H1 (cell line): ENCODE results near the gene POLH. TPM values are rescaled to one million over a fixed set of nuclear protein-coding genes. Genes with fewer than 3 reads are reported as not detected.

Experiments
- CTCF ChIA-PET: fragments of 300-600 bp; sonication (Branson Sonifier 250); formaldehyde crosslinking; loops from one replicate; lab custom pipeline; 2021; ENCODE audit not compliant: partially characterized antibody; lab: Charles Lee
- POLR2A ChIA-PET: fragments of 300-600 bp; sonication (Branson Sonifier 250); formaldehyde crosslinking; loops from one replicate; lab custom pipeline; 2021; ENCODE audit warnings: inconsistent platforms; ENCODE audit not compliant: partially characterized antibody; lab: Charles Lee
- DNase-seq, 2 experiments: peaks; one replicate each; pipeline versions ENCODE4 v3.0.0 to v3.0.0-alpha.2; 2010 to 2022; ENCODE audit warnings: low spot score in 2 of 2, low read depth in 1 of 2, mixed read lengths in 1 of 2
- FAIRE-seq: peaks from 2 replicates; lab custom pipeline; 2011; peaks lifted over from hg19 to GRCh38; lab: Jason Lieb, UNC
- H2AFZ ChIP-seq: 2 replicates; pipeline ENCODE4 v1.8.1; 2012; ENCODE audit warnings: low read length, inconsistent platforms
- H2AK5ac ChIP-seq: 2 replicates; pipeline ENCODE4 v1.6.1; 2013; ENCODE audit warnings: low read depth, low read length
- H2BK120ac ChIP-seq: replicated peaks from 2 replicates; pipeline ENCODE3; 2013; ENCODE audit warnings: low read depth, low read length, inconsistent platforms
- H2BK12ac ChIP-seq: 2 replicates; pipeline ENCODE4 v1.6.1; 2013; ENCODE audit warnings: low read depth, low read length
- H2BK15ac ChIP-seq: 2 replicates; pipeline ENCODE4 v1.6.1; 2013; ENCODE audit warnings: low read length
- H2BK20ac ChIP-seq: 2 replicates; pipeline ENCODE4 v1.6.1; 2013; ENCODE audit warnings: low read length
- H2BK5ac ChIP-seq: 2 replicates; pipeline ENCODE4 v1.6.1; 2013; ENCODE audit warnings: low read depth, low read length
- H3K14ac ChIP-seq: 2 replicates; pipeline ENCODE4 v1.6.1; 2013; ENCODE audit warnings: inconsistent platforms; ENCODE audit not compliant: insufficient read length
- H3K18ac ChIP-seq: 2 replicates; pipeline ENCODE4 v1.6.1; 2013; ENCODE audit warnings: low read length; ENCODE audit errors: extremely low read depth
- H3K23ac ChIP-seq: 2 replicates; pipeline ENCODE4 v1.6.1; 2013; ENCODE audit warnings: inconsistent platforms; ENCODE audit not compliant: insufficient read length
- H3K23me2 ChIP-seq: 2 replicates; pipeline ENCODE4 v1.6.1; 2013; ENCODE audit warnings: low read depth, low read length
- H3K27ac ChIP-seq: 2 replicates; pipeline ENCODE4 v1.6.1; 2011; ENCODE audit warnings: low read depth, low read length, inconsistent platforms
- H3K27me3 ChIP-seq, 4 experiments: replicated peaks in 1 of 4; 1 replicate in 1 of 4; 2 replicates in 3 of 4; pipeline versions ENCODE4 v1.6.1 to v1.8.1; 2011 to 2013; ENCODE audit warnings: low read length in 3 of 4, mild to moderate bottlenecking in 3 of 4, inconsistent platforms in 2 of 4, mixed read lengths in 2 of 4, moderate library complexity in 1 of 4; ENCODE audit not compliant: control insufficient read depth in 3 of 4, insufficient read depth in 3 of 4; ENCODE audit errors: extremely low read depth in 1 of 4
- H3K36me3 ChIP-seq, 4 experiments: 2 replicates each; pipeline versions ENCODE4 v1.6.1 to v1.8.1; 2011 to 2013; ENCODE audit warnings: mild to moderate bottlenecking in 4 of 4, low read length in 3 of 4, moderate library complexity in 2 of 4, control low read depth in 1 of 4, inconsistent platforms in 1 of 4; ENCODE audit not compliant: insufficient read depth in 4 of 4, control insufficient read depth in 2 of 4
- H3K4ac ChIP-seq: replicated peaks from 2 replicates; pipeline ENCODE3; 2013; ENCODE audit warnings: low read length, low read depth, mixed read lengths, inconsistent platforms; ENCODE audit not compliant: insufficient read length
- H3K4me1 ChIP-seq, 4 experiments: replicated peaks in 1 of 4; 1 replicate in 1 of 4; 2 replicates in 3 of 4; pipeline versions ENCODE4 v1.6.1 to v1.8.1; 2011 to 2013; ENCODE audit warnings: low read length in 3 of 4, inconsistent platforms in 2 of 4, mixed read lengths in 1 of 4; ENCODE audit not compliant: insufficient read depth in 4 of 4, control insufficient read depth in 3 of 4
- H3K4me2 ChIP-seq, 2 experiments: 2 replicates each; pipeline versions ENCODE4 v1.6.1 to v1.8.1; 2011 to 2013; ENCODE audit warnings: low read depth in 2 of 2, low read length in 2 of 2, control low read depth in 1 of 2, inconsistent platforms in 1 of 2, mild to moderate bottlenecking in 1 of 2; ENCODE audit not compliant: insufficient read depth in 1 of 2
- H3K4me3 ChIP-seq, 4 experiments: fragments of 200-600, 300-600 bp in 1 of 4; sonication (generic), shearing (Covaris generic), sonication (Bioruptor Twin) in 1 of 4; 2 replicates each; pipeline versions ENCODE4 v1.5.1 to v1.8.1; 2011 to 2016; ENCODE audit warnings: low read length in 4 of 4, low read depth in 3 of 4, control low read depth in 2 of 4, inconsistent platforms in 2 of 4, mild to moderate bottlenecking in 2 of 4, mixed read lengths in 1 of 4, moderate library complexity in 1 of 4; ENCODE audit not compliant: insufficient read depth in 2 of 4; ENCODE audit errors: extremely low read depth in 1 of 4
- H3K56ac ChIP-seq: replicated peaks from 2 replicates; pipeline ENCODE3; 2013; ENCODE audit warnings: low read depth, mild to moderate bottlenecking, mixed read lengths, low read length, inconsistent platforms; ENCODE audit not compliant: insufficient read length
- H3K79me1 ChIP-seq: 2 replicates; pipeline ENCODE4 v1.6.1; 2013; ENCODE audit warnings: low read depth, low read length, control low read depth
- H3K79me2 ChIP-seq, 2 experiments: 2 replicates each; pipeline versions ENCODE4 v1.6.1 to v1.8.1; 2012 to 2013; ENCODE audit warnings: low read length in 2 of 2, mild to moderate bottlenecking in 2 of 2, inconsistent platforms in 1 of 2; ENCODE audit not compliant: insufficient read depth in 2 of 2, control insufficient read depth in 1 of 2
- H3K9ac ChIP-seq, 4 experiments: replicated peaks in 1 of 4; 1 replicate in 1 of 4; 2 replicates in 3 of 4; pipeline versions ENCODE4 v1.6.1 to v1.8.1; 2011 to 2013; ENCODE audit warnings: low read depth in 3 of 4, low read length in 3 of 4, control low read depth in 2 of 4, mild to moderate bottlenecking in 2 of 4, moderate library complexity in 2 of 4, inconsistent platforms in 1 of 4; ENCODE audit errors: extremely low read depth in 1 of 4
- H3K9me3 ChIP-seq, 2 experiments: 2 replicates each; pipeline versions ENCODE4 v1.6.1 to v1.8.1; 2012 to 2013; ENCODE audit warnings: mild to moderate bottlenecking in 2 of 2, moderate library complexity in 2 of 2, control low read depth in 1 of 2, inconsistent platforms in 1 of 2, low read depth in 1 of 2, low read length in 1 of 2, mixed read lengths in 1 of 2; ENCODE audit not compliant: insufficient read depth in 2 of 2
- H4K20me1 ChIP-seq, 2 experiments: replicated peaks in 1 of 2; 2 replicates each; pipeline versions ENCODE3 to v1.8.1; 2011 to 2013; ENCODE audit warnings: inconsistent platforms in 2 of 2, low read length in 2 of 2, mild to moderate bottlenecking in 1 of 2; ENCODE audit not compliant: insufficient read depth in 2 of 2, control insufficient read depth in 1 of 2
- H4K5ac ChIP-seq: 2 replicates; pipeline ENCODE4 v1.6.1; 2013; ENCODE audit warnings: low read length, low read depth, mixed read lengths, inconsistent platforms; ENCODE audit not compliant: insufficient read length
- H4K8ac ChIP-seq: 2 replicates; pipeline ENCODE4 v1.8.0; 2013; ENCODE audit warnings: mild to moderate bottlenecking, moderate library complexity, low read length, inconsistent platforms; ENCODE audit not compliant: insufficient read depth; ENCODE audit errors: extremely low read depth
- H4K91ac ChIP-seq: replicated peaks from 2 replicates; pipeline ENCODE3; 2013; ENCODE audit warnings: low read length, mixed read lengths, inconsistent platforms; ENCODE audit not compliant: insufficient read length
- CTBP2 ChIP-seq: IDR thresholded peaks from 2 replicates; pipeline ENCODE4 v1.7.0; 2011; ENCODE audit warnings: borderline replicate concordance, mild to moderate bottlenecking, moderate library complexity, mixed read lengths, low read length; ENCODE audit not compliant: insufficient read depth, insufficient read length
- EP300 ChIP-seq, 2 experiments: IDR thresholded peaks; 1 replicate in 1 of 2; 2 replicates in 1 of 2; pipeline ENCODE4 v1.6.1; 2011 to 2012; ENCODE audit warnings: low read depth in 2 of 2, low read length in 2 of 2, mild to moderate bottlenecking in 2 of 2, borderline replicate concordance in 1 of 2, inconsistent platforms in 1 of 2, moderate library complexity in 1 of 2
- KDM4A ChIP-seq: IDR thresholded peaks from one replicate; pipeline ENCODE4 v1.7.1; 2012; ENCODE audit warnings: low read depth, mild to moderate bottlenecking, moderate library complexity, low read length, inconsistent platforms; ENCODE audit not compliant: severe bottlenecking
- SIX5 ChIP-seq: IDR thresholded peaks from 2 replicates; pipeline ENCODE4 v1.6.1; 2011; ENCODE audit warnings: mild to moderate bottlenecking, low read depth, low read length
- SP1 ChIP-seq: IDR thresholded peaks from 2 replicates; pipeline ENCODE4 v1.6.1; 2011; ENCODE audit warnings: low read depth, low read length
- WGBS, 2 experiments: shearing (Covaris generic) in 1 of 2; methylation state at CpG; one replicate each; pipeline versions ENCODE4 v1.1.6 to v1.1.7; 2013 to 2015; ENCODE audit warnings: low lambda C conversion rate in 2 of 2, mixed read lengths in 2 of 2, inconsistent platforms in 1 of 2, low coverage in 1 of 2, missing lambda C conversion rate in 1 of 2; ENCODE audit not compliant: insufficient replicate concordance in 2 of 2, insufficient coverage in 1 of 2, insufficient read length in 1 of 2; ENCODE audit errors: extremely low coverage in 1 of 2, missing lambda C conversion rate in 1 of 2; 5-methylcytosine and 5-hydroxymethylcytosine counted together
- polyA plus RNA-seq, 7 experiments: library from polyadenylated mRNA; depleted of rRNA in 3 of 7; stranded (reverse) in 5 of 7; unstranded in 2 of 7; fragments of >200 nt in 5 of 7; fragments of 200-250 nt in 2 of 7; gene quantifications; 1 replicate in 5 of 7; 2 replicates in 1 of 7; 4 replicates in 1 of 7; pipeline versions ENCODE4 v1.2.1 to v1.2.3, GENCODE V29; 2011 to 2013; ENCODE audit warnings: missing spikeins in 2 of 7, mixed read lengths in 2 of 7
- total RNA-seq: library from RNA; stranded (reverse); fragmentation: NEBNext Ultra II Directional; extraction: Animal tissue kit (Norgen Biotek cat#: 25700); gene quantifications from 2 replicates; pipeline ENCODE4 v1.2.1, GENCODE V29; 2021

POLH gene
- total and polyA plus RNA-seq, 2 of the 8 experiments (the other 6 are each of a cell fraction or from before 2014, with no cell fraction given) = 5.8 to 12.4 TPM

DNA sequence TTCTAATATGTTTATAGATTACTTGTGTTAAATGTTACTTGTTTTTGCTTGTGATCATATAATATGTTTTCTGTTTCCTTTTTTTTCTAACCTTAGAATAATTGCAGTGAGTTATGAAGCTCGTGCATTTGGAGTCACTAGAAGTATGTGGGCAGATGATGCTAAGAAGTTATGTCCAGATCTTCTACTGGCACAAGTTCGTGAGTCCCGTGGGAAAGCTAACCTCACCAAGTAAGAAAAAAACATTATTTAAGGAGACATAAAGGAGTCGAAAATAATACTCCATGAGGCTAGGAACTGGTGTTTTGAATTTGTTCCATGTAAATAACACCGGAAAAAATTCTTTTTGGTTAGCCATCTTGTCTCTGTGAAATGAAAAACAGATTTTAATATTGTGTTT lies 6.9 kb downstream of the POLH start:
- H4K91ac ChIP-seq = no peak overlapping the region
- H3K18ac ChIP-seq = no peak overlapping the region
- ChIA-PET POLR2A (no interaction called here), CTCF (interaction anchor here (0.7 kb wide), 1 partner anchor 22 kb away, joined by 4 read pairs; no protein-coding TSS in a partner anchor)
- H3K27me3 ChIP-seq = no peaks in the 10 kb centered on the region
- FAIRE-seq (no peak), DNase-seq (no peak)
- no peak overlapping the region for H2BK5ac ChIP-seq
- H2BK120ac ChIP-seq = no peak overlapping the region
- no peak overlapping the region for H3K14ac ChIP-seq
- peaks cover 0 to 5% of the 10 kb centered on the region in 2 experiments for H4K20me1 ChIP-seq
- no peak overlapping the region for H2AFZ ChIP-seq
- H3K79me2 ChIP-seq = peaks cover 0 to 17% of the 10 kb centered on the region in 2 experiments; a peak in 2 of 4 replicates
- no peaks in the 10 kb centered on the region for H3K9me3 ChIP-seq
- no peak overlapping the region for H3K4ac ChIP-seq
- no peak overlapping the region for H3K4me2 ChIP-seq
- H3K56ac ChIP-seq = no peak overlapping the region
- H3K4me1 ChIP-seq = no peaks in the 10 kb centered on the region
- no peak overlapping the region for H3K23ac ChIP-seq
- H3K4me3 ChIP-seq = no peak overlapping the region
- no peak overlapping the region for H3K9ac ChIP-seq
- H4K5ac ChIP-seq = no peak overlapping the region
- no peak overlapping the region for H3K27ac ChIP-seq
- H2AK5ac ChIP-seq = no peak overlapping the region
- H3K79me1 ChIP-seq = no peaks in the 10 kb centered on the region; the same call in 1 of the 2 replicates
- no peaks in the 10 kb centered on the region for H3K23me2 ChIP-seq
- H2BK12ac ChIP-seq = no peak overlapping the region
- H4K8ac ChIP-seq = no peak overlapping the region
- TF ChIP-seq SP1 = no peak
- no peak for TF ChIP-seq CTBP2
- TF ChIP-seq SIX5 = no peak
- TF ChIP-seq EP300 (IDR thresholded peaks at IDR 0.05; ENCODE audit: borderline replicate concordance in 1 of 2, low read depth in 2 of 2, low read length in 2 of 2) = no peak
- TF ChIP-seq KDM4A = no peak
- no peak overlapping the region for H2BK15ac ChIP-seq
- H2BK20ac ChIP-seq = no peak overlapping the region
- WGBS, 2 experiments = 87% methylated on average over 5 of the region's 5 CpGs; no CpG with 5 or more reads in 1 of the 2 experiments
- peaks cover 3 to 29% (median 14%) of the 10 kb centered on the region in 4 experiments; a peak in 7 of 8 replicates for H3K36me3 ChIP-seq
